Measurements from ENCODE around the gene VLDLR. TPM values are rescaled to one million over a fixed set of nuclear protein-coding genes. Genes with fewer than 3 reads are reported as not detected.
A peak's percentile ranks its signal among the peaks of the same experiment; 100 is the strongest.

VLDLR gene
- total RNA-seq, 4 donors from 2014 or later: 8.5 to 99.5 (median 19.4) TPM

DNA sequence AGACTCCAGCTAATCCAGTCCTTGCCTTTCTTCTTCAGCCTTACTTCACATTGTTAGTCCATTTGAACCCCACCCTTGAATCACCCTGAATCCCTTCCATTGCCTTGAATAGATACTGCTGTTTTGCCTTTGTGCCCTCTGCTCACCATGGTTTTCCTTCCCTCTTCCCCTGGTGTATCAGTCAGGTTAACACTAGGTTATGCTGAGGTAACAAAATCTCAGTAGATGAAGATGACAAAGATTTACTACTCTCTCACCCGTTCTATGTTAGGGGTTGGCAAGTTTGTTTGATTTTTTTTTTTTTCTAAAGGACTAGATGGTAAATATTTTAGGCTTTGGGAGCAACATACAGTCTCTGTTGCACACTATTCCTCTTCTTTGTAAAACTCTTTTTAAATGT, 3.3 kb upstream of the VLDLR start:
- intact Hi-C loops (cut with DNase I; ENCODE audit: low total_unique reads): no loop called here
- H3K27me3 ChIP-seq: no peaks in the 10 kb centered on the region
- H3K9me3 ChIP-seq: no peaks in the 10 kb centered on the region
- no peak for DNase-seq
- H3K4me1 ChIP-seq: peaks cover 0 to 3% of the 10 kb centered on the region in 2 donors
- no peak overlapping the region for H3K4me3 ChIP-seq
- H3K36me3 ChIP-seq: no peaks in the 10 kb centered on the region
- TF ChIP-seq, protein P1, sequence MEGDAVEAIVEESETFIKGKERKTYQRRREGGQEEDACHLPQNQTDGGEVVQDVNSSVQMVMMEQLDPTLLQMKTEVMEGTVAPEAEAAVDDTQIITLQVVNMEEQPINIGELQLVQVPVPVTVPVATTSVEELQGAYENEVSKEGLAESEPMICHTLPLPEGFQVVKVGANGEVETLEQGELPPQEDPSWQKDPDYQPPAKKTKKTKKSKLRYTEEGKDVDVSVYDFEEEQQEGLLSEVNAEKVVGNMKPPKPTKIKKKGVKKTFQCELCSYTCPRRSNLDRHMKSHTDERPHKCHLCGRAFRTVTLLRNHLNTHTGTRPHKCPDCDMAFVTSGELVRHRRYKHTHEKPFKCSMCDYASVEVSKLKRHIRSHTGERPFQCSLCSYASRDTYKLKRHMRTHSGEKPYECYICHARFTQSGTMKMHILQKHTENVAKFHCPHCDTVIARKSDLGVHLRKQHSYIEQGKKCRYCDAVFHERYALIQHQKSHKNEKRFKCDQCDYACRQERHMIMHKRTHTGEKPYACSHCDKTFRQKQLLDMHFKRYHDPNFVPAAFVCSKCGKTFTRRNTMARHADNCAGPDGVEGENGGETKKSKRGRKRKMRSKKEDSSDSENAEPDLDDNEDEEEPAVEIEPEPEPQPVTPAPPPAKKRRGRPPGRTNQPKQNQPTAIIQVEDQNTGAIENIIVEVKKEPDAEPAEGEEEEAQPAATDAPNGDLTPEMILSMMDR (IDR thresholded peaks at IDR 0.05): no peak
- TF ChIP-seq POLR2A (IDR thresholded peaks at IDR 0.05): no peak
- no peak overlapping the region for H3K27ac ChIP-seq

DNA sequence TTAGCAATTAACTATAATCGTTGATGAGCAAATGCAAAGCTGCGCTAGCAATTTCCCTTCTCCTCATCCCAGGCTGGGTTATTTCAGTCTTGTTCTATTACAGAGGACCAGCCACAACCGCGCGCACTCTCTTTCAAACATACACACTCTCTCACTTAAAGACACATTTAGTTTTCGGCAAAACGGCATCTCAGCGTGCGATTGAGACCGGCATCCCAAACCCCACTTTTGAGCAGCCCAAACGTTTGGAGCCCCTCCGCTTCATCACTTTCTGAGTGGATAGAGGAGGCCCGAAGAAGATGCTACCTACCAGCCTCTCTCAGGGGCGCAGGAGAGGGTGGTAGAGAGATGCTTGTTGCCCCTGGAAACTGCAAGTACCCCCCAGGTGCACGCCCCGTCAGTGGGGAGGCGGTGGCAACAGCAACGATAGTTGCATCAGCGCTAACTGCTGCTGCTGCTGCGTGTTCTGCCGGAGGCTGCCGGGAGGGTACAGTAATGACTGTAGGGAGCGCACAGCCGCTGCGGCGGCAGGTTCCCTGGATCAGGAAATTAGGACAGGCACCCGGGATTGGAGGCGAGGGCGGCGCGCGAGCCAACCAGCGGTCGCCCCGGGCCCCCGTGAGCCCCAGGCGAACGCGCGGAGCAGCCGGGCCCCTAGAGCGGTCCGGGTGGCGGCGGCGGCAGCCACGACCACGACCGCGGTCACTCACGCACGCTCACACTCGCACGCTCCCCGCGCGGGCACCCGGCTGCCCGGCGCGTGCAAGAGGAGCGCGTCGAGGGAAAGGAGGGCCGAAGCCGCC, 467 bp upstream of the VLDLR start:
- intact Hi-C loops (cut with DNase I; ENCODE audit: low total_unique reads): no loop called here
- H3K27me3 ChIP-seq: no peaks in the 10 kb centered on the region

DNA sequence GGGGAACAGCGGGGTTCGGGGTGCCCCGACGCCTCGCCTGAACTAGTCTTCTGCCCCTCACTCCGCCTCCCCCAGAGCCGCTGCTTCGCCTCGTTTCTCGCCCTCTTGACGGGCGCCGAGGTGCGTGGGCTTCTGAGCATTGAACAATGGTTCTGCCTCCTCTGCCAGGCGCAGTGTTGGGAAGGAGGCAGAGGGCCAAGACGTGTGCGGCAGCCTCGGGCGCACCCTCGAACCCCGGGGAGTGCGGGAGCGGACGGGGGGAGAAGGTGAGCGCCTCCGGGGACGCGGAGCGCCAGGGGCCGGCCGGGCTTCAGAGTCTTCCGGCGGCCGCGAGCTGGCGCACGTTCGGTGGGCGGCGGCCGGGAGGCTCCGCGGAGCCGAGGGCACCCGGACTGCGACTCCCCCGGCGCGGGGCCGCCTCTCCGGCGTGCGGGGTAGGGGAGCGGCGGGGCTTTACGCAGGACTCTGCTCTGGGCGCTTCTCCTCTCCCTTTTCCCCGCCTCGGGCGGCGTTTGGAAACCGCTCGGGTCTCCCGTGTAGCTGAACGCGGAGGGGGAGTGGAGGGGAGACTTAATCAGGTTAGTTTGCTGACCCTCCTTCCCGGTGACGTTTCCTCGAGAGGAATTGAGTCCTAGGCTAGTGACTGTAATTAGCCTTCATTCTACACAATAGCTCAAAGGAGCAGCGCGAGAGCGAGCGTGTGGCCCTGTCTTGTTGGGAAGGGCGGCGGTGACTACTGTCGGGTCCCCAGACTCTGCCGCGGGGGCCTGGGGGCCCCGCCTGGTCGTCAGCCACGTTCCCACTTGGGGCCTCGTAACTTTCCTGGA, 1.1 kb downstream of the VLDLR start:
- DNase-seq: peak; percentile 27 to 35
- intact Hi-C loops (cut with DNase I; ENCODE audit: low total_unique reads): no loop called here
- peaks cover 0 to 3% of the 10 kb centered on the region in 2 donors for H3K4me1 ChIP-seq
- TF ChIP-seq, protein P1 (IDR thresholded peaks at IDR 0.05): no peak
- no peak for TF ChIP-seq POLR2A (IDR thresholded peaks at IDR 0.05)
- peak overlapping the region; percentile 69 to 77 for H3K27ac ChIP-seq
- no peaks in the 10 kb centered on the region for H3K9me3 ChIP-seq
- H3K4me3 ChIP-seq: peak overlapping the region; percentile 41 to 89
- no peaks in the 10 kb centered on the region for H3K36me3 ChIP-seq
- no peaks in the 10 kb centered on the region for H3K27me3 ChIP-seq

More for the DNA sequence above, 467 bp upstream of the VLDLR start:
- Histone ChIP-seq H3K4me3 (peak overlapping the region; percentile 41 to 89), H3K9me3 (no peaks in the 10 kb centered on the region), H3K36me3 (no peaks in the 10 kb centered on the region), H3K4me1 (peaks cover 0 to 3% of the 10 kb centered on the region in 2 donors), H3K27ac (peak overlapping the region; percentile 69 to 77)
- peak in 1 of 2 donors; percentile 51 for TF ChIP-seq POLR2A (IDR thresholded peaks at IDR 0.05)
- TF ChIP-seq, protein P1 (IDR thresholded peaks at IDR 0.05): peak in 2 of 4 experiments; percentile 28 to 38
- peak; percentile 79 to 85 for DNase-seq

DNA sequence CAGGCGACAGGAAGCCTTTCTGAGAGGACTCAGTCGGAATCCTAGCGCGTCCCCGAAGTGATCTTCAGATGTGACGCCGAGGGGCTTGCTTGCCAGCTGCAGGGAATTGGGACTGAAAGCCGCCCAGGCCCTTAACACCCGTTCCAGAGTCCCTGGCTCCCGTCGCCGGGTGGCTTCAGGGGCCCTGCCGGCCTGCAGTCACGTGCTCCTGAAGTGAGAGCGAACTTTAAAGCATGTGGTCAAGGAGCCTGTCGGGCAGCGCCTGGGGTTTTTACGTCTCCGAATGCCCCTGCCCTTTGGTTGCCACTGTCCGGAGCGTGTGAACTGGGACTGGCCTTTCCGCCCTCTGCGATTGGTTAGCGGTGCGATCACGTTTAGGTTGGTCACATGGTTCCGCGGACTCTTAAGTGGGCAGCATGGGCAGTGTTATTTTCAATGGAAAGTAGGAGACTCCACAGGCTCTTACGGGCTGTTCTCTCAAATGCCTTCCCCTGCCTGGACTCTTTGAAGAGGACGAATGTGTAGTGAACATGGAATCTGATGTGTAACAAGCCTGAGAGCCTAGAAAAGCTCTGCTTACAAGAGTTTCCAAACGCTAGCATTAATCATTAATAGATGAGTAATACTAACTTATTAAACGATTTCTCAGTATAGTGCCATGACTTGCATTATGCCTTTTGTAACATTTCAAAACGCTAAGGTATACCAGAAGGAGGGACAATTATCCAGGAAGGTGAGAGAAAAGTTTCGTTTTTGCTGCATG, 1.9 kb downstream of the VLDLR start:
- Histone ChIP-seq H3K9me3 (no peaks in the 10 kb centered on the region), H3K27me3 (no peaks in the 10 kb centered on the region), H3K36me3 (no peaks in the 10 kb centered on the region), H3K27ac (peak overlapping the region; percentile 69 to 77), H3K4me3 (peak overlapping the region; percentile 41 to 89), H3K4me1 (peaks cover 0 to 3% of the 10 kb centered on the region in 2 donors)
- intact Hi-C loops (cut with DNase I; ENCODE audit: low total_unique reads): no loop called here
- TF ChIP-seq, protein P1 (IDR thresholded peaks at IDR 0.05): no peak
- peak in 1 of 2 donors; percentile 44 for TF ChIP-seq POLR2A (IDR thresholded peaks at IDR 0.05)
- DNase-seq: peak; percentile 69 to 73
